SHP77 treated with DMSO at 0.1 percent for 48 hours (cell line): ENCODE measurements around the gene COA1.
"Not testable (repeated sequence)": the region's sequence is repeated elsewhere in the genome, so short reads cannot be mapped to it uniquely, and the experiment has no call there.

Experiments
- DNase-seq: peaks from one replicate; lab custom pipeline; 2025; lab: John Stamatoyannopoulos, UW

Gene COA1, protein sequence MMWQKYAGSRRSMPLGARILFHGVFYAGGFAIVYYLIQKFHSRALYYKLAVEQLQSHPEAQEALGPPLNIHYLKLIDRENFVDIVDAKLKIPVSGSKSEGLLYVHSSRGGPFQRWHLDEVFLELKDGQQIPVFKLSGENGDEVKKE

DNA sequence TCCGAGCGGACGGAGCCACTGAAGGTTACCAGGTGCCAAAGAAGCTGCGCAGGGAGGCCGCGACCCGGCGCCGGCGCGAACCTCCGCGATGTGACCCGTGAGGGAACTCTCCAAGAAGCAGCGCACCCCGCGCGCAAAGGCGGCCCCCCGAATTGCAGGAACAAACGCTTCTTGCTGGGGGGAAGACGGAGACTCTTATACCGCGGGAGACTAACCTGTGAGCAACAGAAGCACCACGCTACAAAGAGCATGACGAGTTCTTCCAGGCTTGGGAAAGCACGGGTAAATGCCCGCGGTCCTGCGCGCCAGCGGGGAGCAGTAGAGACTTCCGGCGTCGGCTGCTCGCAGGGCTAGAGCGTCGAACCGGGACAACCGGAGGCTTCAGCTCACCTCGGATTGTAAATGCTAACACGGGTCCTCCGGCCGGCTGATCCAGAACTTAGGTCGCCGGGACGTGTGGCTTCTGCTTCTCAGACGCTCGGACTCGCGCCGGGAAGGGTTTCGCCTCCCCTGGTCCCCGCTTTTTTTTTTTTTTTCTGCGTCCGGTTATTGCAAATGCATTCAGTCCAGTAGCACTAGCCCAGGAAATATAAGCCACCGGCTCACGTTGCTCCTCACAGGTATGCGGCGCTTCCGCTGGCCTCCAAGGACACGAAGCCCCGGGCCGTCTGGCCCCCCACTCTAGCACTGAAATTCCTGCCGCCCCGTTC, at the start of gene COA1:
Gene COA1 (minus strand): TSS at position 310 of the 710 bp plus-strand sequence. CDS start 80,909 bp downstream, outside the sequence.
- peak; percentile 91 for DNase-seq

DNA sequence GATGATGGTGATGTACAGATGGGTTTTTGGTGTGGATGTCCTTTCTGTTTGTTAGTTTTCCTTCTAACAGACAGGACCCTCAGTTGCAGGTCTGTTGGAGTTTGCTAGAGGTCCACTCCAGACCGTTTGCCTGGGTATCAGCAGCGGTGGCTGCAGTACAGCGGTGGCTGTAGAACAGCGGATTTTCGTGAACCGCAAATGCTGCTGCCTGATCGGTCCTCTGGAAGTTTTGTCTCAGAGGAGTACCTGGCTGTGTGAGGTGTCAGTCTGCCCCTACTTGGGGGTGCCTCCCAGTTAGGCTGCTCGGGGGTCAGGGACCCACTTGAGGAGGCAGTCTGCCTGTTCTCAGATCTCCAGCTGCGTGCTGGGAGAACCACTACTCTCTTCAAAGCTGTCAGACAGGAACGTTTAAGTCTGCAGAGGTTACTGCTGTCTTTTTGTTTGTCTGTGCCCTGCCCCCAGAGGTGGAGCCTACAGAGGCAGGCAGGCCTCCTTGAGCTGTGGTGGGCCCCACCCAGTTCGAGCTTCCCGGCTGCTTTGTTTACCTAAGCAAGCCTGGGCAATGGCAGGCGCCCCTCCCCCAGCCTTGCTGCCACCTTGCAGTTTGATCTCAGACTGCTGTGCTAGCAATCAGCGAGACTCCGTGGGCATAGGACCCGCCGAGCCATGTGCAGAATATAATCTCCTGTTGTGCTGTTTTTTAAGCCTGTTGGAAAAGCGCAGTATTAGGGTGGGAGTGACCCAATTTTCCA, 49.1 kb upstream of the COA1 start:
- not testable (repeated sequence) for DNase-seq

DNA sequence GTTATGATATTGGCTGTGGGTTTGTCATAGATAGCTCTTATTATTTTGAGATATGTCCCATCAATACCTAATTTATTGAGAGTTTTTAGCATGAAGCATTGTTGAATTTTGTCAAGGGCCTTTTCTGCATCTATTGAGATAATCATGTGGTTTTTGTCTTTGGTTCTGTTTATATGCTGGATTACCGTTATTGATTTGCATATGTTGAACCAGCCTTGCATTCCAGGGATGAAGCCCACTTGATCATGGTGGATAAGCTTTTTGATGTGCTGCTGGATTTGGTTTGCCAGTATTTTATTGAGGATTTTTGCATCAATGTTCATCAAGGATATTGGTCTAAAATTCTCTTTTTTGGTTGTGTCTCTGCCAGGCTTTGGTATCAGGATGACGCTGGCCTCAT, 45.9 kb upstream of the COA1 start:
- not testable (repeated sequence) for DNase-seq

DNA sequence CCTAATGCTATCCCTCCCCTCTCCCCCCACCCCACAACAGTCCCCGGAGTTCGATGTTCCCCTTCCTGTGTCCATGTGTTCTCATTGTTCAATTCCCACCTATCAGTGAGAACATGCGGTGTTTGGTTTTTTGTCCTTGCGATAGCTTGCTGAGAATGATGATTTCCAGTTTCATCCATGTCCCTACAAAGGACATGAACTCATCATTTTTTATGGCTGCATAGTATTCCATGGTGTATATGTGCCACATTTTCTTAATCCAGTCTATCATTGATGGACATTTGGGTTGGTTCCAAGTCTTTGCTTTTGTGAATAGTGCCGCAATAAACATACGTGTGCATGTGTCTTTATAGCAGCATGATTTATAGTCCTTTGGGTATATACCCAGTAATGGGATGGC, 43.9 kb upstream of the COA1 start:
- DNase-seq: not testable (repeated sequence)

DNA sequence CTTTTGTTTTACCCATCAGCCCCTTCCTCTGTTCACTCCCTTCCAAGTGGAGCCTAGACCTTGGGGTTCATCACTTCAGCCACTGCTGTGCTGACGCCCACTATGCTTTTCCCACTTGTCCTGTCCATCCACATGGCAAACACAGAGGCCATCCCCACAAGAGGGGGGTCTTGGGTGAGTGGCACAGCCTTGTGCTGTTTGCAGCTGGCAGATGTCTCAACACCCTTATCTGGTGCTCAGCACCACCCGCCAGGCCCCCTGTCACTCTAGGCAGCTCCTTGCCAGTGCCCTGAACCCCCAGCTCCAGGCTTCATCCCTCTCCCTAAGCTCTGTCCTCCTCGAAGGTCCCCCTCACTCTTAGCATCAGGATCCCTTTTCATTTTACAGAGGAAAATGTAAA, 42.2 kb upstream of the COA1 start:
- no peak for DNase-seq

DNA sequence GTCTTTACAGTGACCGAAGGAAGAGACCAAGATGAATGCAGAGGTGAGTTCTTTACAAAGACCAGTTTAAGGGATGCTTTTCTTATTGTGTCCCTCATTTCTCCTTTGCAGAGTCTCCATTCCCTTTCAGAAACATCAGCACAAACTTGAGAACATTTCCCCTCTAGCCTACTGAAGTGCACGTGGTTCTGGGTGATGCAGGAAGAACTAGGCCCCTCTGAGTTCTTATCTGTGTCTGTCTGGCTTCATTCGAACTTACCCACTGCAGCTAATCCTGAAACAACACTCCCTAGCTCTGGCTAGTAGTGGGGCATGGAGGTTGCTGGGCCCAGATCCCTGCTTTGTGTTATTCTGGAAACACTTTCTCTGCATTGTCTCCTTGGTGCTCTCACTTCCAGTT, 41.8 kb upstream of the COA1 start:
- DNase-seq: no peak

DNA sequence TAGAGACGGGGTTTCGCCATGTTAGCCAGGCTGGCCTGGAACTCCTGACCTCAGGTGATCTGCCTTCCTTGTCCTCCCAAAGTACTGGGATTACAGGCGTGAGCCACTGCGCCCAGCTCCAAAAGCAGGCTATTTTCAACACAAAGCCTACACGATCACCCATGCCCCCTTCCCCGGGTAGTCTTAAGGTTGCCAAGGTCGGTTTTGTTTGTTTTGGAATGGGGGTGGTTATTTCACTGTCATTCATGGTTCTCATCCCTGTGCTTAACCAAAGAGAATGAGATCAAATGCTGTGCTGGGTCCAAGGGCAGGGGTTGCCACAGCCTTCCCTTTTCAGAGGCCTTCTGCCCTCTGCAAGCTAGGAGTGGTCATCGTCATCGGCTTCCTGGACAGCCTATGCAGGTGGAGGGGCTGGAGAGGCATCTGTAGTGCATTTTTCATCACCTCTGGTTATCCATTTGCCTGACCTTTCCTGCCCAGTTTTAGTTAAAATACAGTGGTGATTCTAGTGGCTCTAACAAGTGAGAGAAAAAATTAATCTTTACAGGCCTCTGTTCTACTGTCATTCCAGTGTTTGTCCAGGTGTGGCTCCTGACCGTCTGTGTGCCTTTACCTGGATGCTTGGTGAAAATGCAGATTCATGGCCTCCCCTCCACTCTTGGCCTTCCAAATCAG, 40.6 kb upstream of the COA1 start:
- no peak for DNase-seq

DNA sequence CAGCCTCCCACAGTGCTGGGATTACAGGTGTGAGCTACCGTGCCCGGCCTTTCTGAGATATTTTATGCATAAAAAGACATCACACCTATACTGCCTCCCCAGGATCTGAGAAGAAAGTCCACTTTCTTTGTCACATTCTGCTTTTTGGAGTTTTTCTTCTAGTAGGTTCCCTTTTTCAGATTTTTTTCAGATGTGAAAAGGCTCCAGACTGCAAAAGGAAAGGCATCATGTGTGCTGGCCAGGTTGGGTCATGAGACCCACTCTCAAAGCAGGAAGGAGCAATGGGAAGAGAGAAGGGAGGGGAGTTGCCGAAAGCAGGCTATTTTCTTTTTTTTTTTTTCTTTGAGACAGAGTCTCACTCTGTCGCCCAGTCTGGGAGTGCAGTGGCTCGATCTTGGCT, 40.0 kb upstream of the COA1 start:
- DNase-seq: no peak

DNA sequence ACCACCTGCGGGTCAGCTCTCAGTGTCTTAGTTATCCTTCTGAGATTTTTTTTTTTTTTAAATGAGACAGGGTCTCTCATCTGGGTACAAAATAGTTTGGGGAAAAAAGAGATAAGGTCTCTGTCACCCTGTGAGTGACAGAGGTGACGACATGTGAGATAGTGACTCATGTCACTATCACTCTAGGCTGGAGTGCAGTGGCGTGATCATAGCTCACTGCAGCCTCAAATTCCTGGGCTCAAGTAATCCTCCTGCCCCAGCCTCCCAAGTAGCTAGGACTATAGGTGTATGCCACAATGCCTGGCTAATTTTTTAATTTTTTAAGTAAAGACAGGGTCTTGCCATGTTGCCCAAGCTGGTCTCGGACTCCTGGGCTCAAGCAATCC, 39.6 kb upstream of the COA1 start:
- DNase-seq: no peak

DNA sequence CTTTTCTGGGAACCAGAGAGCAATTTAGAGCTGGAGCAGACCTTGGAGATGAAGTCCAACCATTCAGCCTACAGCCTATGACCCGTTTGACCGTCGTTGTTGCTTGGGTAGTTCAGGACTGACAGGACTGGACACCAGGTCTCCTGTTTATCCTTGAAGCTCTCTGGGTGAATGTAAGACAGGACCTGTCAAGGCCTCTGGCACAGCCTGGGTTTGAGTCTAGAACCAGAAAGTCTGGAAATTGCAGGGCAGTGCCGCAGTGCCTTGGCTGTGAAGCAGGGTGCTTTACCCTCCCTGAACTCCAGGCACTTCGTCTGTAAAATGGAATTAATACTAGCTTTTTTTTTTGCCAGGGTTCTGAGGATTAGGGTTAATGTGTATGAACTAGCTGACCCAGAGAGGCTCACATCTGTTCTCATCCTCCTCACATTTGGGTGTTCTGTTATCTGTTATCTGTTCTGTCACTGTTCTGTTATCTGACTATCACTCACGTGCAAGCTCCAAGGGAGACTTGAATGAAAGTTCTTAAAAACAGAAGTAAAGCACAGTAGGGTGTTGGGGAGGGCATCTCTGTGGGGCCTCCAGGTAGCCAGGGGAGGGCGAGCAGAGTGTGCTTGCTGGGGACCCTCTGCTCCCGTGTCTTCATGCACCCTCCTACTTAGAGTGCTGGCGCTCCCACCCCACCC, 39.0 kb upstream of the COA1 start:
- no peak for DNase-seq

DNA sequence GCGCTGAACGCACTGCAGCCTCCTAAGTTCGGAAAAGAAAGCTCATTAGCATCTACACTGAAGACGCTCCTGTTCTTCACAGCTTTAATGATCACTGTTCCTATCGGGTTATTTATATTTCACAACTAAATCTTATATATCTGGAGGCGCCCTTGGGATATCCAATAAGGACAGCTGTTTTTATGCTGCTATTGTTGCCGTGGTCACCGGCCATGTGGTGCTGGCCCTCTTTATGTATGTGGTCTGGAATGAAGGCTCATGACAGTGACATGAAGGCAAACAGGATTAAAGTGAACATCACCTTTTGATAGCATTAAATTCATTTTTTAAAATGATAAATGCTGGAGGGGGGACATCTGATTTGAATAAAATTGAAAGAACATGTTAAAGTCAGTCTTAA, 38.0 kb upstream of the COA1 start:
- no peak for DNase-seq

DNA sequence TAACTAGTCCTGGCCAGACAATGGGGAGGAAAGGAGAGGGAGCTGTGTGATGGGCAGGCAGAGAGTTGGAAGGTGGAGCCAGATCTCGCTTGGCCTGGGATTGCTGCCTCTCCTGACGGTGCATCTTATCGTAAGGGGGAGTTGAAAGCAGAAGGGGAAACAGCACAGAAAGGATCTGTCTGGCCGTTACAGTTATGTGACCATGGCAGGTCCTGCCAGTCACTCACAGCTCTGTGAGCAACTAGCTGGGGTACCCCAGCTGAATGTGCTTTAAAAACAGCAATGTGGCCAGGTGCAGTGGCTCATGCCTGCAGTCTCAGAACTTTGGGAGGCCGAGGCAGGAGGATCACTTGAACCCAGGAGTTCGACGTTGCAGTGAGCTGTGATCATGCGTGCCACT, 37.2 kb upstream of the COA1 start:
- DNase-seq: no peak

DNA sequence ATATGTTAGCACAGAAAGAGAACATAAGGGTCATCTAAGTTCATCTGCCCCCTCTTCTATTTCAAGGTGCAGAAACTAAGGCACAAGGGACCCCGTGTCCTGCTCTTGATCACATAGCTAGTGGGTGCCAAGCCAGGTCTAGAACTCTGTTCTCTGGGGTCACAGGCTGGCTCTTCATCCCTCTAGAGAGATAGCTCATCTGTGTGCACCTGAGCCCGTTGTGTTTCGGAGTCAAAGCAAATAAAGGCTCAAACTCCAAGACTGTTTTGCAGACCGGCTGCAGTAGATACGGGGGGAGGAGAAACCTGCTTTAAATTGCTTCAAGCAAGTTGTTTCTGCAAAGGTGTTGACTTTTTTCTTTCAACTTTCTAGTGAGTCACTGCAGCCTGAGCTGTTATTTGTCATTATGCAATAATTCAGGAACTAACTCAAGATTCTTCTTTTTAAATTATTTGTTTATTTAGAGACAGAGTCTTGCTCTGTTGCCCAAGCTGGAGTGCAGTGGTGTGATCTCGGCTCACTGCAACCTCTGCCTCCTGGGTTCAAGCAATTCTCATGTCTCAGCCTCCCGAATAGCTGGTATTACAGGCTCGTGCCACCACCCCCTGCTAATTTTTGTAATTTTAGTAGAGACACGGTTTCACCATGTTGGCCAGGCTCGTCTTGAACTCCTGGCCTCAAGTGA, 35.6 kb upstream of the COA1 start:
- DNase-seq: no peak

DNA sequence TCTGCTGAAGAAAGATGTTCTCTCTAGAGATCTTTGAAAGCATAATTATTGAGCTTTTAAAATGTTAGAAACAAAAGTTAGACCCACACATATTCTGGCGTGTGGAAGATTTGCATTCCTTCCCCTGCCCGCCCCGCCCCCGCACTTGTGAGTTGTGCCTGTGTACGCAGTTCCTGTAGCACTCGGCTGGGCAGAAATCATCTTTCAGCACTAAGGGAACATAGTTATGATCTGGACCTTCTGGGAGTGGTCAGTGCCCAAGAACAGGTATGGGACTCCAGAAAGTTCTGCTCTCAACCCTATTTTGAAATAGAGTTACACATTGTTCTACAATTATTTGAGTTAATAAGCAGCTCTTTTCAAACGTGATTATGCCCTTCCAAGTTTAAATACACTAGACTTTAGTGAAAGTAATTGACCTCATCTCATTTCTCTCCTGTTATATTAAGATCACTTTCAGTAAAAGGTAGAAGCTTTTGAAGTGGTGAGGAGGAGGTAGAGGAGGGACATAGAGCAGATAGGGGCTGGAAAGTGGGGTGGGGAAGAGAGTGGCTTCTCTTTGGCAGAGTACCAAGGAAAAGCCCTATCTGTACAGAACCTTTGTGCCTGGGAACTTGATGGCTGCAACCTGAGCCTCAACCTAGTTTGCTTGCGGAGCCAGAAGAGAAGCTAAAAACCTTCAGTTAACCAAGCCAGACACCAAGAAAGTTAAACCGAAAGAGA, 34.9 kb upstream of the COA1 start:
- DNase-seq: no peak

DNA sequence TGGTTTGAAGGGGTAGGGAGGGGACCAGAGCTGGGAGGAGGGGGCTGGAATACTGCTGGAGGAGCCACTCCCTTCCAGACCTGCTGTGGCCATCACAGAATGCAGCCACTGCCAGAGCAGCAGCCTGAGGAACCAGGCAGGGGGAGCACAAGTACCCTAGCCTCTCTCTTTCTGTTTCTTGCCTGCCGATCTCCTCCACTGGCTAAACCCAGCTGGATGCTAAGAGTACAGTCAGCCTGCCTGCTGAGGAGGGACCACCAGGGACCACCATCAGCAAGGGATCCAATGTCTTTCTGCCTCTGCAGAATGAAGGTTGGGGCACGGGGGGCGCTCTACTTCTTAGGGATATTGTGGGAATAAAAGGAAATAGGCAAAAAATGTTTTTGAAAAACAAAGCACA, 33.9 kb upstream of the COA1 start:
- DNase-seq: no peak

DNA sequence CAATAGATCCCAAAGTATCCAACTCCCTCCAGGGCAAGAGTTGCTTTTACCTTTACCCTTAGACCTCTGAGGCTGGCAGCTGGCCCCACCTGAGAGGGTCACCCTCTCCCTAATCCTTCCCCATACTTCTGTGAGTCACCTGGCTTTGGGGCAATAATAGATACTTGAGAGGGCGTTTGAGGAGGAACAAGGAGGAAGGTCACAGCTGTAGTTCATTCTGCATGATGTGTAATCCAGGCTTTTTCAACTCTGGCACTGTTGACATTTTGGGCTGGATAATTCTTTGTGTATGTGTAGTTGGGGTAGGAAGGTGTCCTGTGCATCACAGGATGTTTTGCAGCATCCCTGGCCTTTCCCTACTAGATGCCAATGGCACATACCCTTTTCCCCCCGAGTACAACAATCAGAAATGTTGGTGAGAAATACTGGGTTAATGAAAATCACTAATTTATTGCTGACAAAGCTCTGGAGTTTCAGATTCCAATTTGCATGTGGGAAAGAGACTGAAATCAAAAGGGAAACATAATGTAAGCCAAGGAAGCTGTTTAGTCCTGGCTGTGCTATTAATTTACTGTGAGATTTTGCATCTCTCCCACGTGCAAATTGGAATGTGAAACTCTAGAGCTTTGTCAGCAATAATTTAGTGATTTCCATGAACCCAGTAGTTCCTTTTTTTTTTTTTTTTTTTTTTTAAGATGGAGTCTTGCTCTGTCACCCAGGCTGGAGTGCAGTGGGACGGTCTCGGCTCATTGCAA, 32.8 kb upstream of the COA1 start:
- no peak for DNase-seq

DNA sequence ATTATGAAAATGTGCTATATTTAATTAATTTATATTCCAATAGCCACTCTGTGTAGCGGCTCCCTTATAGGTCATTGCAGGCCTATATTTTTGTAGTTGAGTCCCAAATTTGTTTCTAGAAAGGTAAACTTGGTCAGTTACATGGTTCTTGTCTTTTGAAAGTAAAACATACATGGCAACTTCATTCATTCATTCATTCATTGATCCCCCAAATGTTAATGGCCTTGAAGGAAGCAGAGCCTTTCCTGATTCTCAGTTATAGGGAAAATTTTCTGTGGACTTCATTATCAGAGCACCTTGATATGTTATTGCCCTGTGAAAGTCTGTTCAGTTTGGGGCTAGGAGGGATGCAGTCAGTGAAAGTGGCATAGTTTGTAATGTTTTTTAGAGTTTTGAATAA, 32.1 kb upstream of the COA1 start:
- DNase-seq: no peak

DNA sequence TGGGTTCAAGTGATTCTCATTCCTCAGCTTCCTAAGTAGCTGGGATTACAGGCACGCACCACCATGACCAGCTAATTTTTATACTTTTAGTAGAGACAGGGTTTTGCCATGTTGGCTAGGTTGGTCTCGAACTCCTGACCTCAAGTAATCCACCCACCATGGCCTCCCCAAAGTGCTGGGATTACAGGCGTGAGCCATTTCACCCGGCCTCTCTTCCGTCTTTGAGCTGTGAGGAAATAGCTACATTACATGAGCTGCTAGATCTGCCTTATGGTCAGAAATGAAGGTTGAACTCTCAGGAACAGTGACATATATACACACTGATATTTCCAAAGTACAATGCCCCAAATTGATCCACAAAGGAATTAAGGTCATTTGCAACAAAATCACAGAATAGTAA, 31.5 kb upstream of the COA1 start:
- DNase-seq: no peak

DNA sequence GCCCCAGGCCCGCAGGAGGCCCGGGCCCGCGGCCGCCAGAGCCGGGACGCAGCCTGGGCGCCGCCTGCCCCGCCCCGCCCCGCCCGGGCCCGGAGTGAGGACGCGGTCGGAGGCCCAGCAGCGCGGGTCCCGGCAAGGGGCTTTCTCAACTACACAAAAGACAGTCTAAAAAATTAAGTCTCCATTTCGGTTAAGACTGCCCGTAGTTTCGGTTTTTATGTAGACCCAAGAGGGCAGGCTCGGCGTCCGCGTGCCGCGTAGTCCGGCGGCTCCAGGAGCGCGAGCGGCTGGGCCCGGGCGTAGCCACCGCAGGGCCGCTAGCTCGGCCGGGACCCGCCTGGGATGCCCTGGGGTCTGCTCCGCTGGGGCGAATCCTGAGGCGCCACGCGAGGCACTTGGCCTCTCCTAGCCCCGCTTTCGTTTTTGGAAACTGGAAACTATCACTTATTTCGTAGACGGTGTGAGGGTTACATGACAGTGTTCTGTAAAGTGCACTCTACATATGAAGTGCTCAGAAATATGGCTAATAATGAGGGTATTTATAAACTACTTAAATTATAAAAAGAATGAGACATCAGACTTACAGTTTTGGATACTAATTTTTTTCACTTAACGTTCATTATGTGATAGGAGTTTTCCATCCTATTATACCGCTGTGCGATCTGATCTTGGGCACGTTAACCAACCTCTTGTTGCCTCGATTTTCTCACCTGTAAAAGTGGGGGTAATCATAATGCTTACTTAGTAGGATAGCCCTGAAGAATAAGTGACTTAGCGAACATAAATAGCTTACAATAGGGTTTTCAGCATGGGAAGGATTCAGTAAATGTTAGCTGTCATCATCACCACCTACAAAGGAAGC, 29.7 kb upstream of the COA1 start:
- peak; percentile 46 for DNase-seq
